HG03558 (cell line): ENCODE results near the gene GPATCH2L.
A peak's percentile ranks its signal among the peaks of the same experiment; 100 is the strongest.

Experiments used
- ATAC-seq: cut with Tn5 transposase; IDR thresholded peaks from one replicate; pipeline ENCODE4 v1.9.1; 2021; ENCODE audit warnings: moderate number of reproducible peaks; ENCODE audit not compliant: unreplicated experiment; ENCODE audit errors: extremely low read depth

The GPATCH2L gene

GRCh38 chr14:76135722-76136121, 16.0 kb upstream of the GPATCH2L start:
- ATAC-seq = no peak

- ATAC-seq = no peak
These were observed 15.1 kb upstream of the GPATCH2L start for GRCh38 chr14:76136476-76137110.

- no peak for ATAC-seq
These were observed 13.5 kb upstream of the GPATCH2L start for GRCh38 chr14:76138119-76138757.

- ATAC-seq = no peak
These were observed 12.7 kb upstream of the GPATCH2L start for GRCh38 chr14:76138758-76139723.

- no peak for ATAC-seq
These were observed 8.1 kb upstream of the GPATCH2L start for GRCh38 chr14:76143642-76144041.

- no peak for ATAC-seq
These were observed 4.7 kb upstream of the GPATCH2L start for GRCh38 chr14:76146976-76147375.

- no peak for ATAC-seq
These were observed 2.5 kb upstream of the GPATCH2L start for GRCh38 chr14:76149196-76149595.

GRCh38 chr14:76152333-76152681, 585 bp downstream of the GPATCH2L start:
- ATAC-seq = peak; percentile 35

- no peak for ATAC-seq
These were observed 2.2 kb downstream of the GPATCH2L start for GRCh38 chr14:76153919-76154318.

GRCh38 chr14:76154539-76155126, 2.9 kb downstream of the GPATCH2L start:
- no peak for ATAC-seq

- no peak for ATAC-seq
These were observed 12.1 kb downstream of the GPATCH2L start for GRCh38 chr14:76163668-76164363.

- no peak for ATAC-seq
These were observed 16.8 kb downstream of the GPATCH2L start for GRCh38 chr14:76168531-76168930.

- ATAC-seq = no peak
These were observed 18.1 kb downstream of the GPATCH2L start for GRCh38 chr14:76169776-76170175.

- ATAC-seq = no peak
These were observed 23.3 kb downstream of the GPATCH2L start for GRCh38 chr14:76174982-76175381.

GRCh38 chr14:76175942-76176341, 24.2 kb downstream of the GPATCH2L start:
- no peak for ATAC-seq

GRCh38 chr14:76181546-76181945, 29.8 kb downstream of the GPATCH2L start:
- no peak for ATAC-seq

- no peak for ATAC-seq
These were observed 34.7 kb downstream of the GPATCH2L start for GRCh38 chr14:76186308-76187027.

GRCh38 chr14:76191297-76191696, 39.6 kb downstream of the GPATCH2L start:
- ATAC-seq = no peak

- no peak for ATAC-seq
These were observed 42.0 kb downstream of the GPATCH2L start for GRCh38 chr14:76193696-76194095.
